H9 (cell line): ENCODE results near the gene MCCC1. TPM values are rescaled to one million over a fixed set of nuclear protein-coding genes. Genes with fewer than 3 reads are reported as not detected.

ENCODE experiments used
- DNase-seq: peaks from one replicate; pipeline ENCODE4 v3.0.0-alpha.2; 2017
- H2AFZ ChIP-seq: one replicate; pipeline ENCODE4 v1.6.1; 2013; ENCODE audit warnings: mild to moderate bottlenecking, low read length, control low read depth, moderate library complexity
- H2AK5ac ChIP-seq: 2 replicates; pipeline ENCODE4 v1.6.1; 2013; ENCODE audit warnings: low read length, control low read depth, mixed read lengths; ENCODE audit not compliant: insufficient read length
- H2BK120ac ChIP-seq: one replicate; pipeline ENCODE4 v1.6.1; 2013; ENCODE audit warnings: low read depth, mild to moderate bottlenecking, low read length, control low read depth, inconsistent platforms; ENCODE audit not compliant: poor library complexity, severe bottlenecking
- H2BK12ac ChIP-seq: 2 replicates; pipeline ENCODE4 v1.6.1; 2013; ENCODE audit warnings: low read length, control low read depth, mixed read lengths, low read depth; ENCODE audit not compliant: insufficient read length
- H2BK15ac ChIP-seq: 2 replicates; pipeline ENCODE4 v1.6.1; 2013; ENCODE audit warnings: low read depth, low read length, control low read depth
- H2BK20ac ChIP-seq: one replicate; pipeline ENCODE4 v1.6.1; 2013; ENCODE audit warnings: low read depth, mild to moderate bottlenecking, low read length, control low read depth, inconsistent platforms; ENCODE audit not compliant: poor library complexity, severe bottlenecking
- H2BK5ac ChIP-seq: 2 replicates; pipeline ENCODE4 v1.6.1; 2013; ENCODE audit warnings: low read length, control low read depth, mixed read lengths; ENCODE audit not compliant: insufficient read length
- H3K14ac ChIP-seq: 2 replicates; pipeline ENCODE4 v1.6.1; 2013; ENCODE audit warnings: low read length, control low read depth; ENCODE audit not compliant: insufficient read depth
- H3K18ac ChIP-seq: 2 replicates; pipeline ENCODE4 v1.6.1; 2013; ENCODE audit warnings: low read depth, mild to moderate bottlenecking, mixed read lengths, low read length, control low read depth; ENCODE audit not compliant: insufficient read length
- H3K23ac ChIP-seq: 2 replicates; pipeline ENCODE4 v1.6.1; 2013; ENCODE audit warnings: low read length, control low read depth, mixed read lengths, low read depth; ENCODE audit not compliant: insufficient read length
- H3K23me2 ChIP-seq: 2 replicates; pipeline ENCODE4 v1.6.1; 2013; ENCODE audit warnings: low read depth, mild to moderate bottlenecking, mixed read lengths, low read length, control low read depth; ENCODE audit not compliant: insufficient read length, poor library complexity, severe bottlenecking
- H3K27ac ChIP-seq: 2 replicates; pipeline ENCODE4 v1.5.1; 2013; ENCODE audit warnings: low read length, control low read depth, mixed read lengths, low read depth; ENCODE audit not compliant: insufficient read length
- H3K27me3 ChIP-seq: 2 replicates; pipeline ENCODE4 v1.6.1; 2013; ENCODE audit warnings: low read length, control low read depth, inconsistent platforms; ENCODE audit not compliant: insufficient read depth
- H3K4ac ChIP-seq: 2 replicates; pipeline ENCODE4 v1.6.1; 2013; ENCODE audit warnings: low read depth, mild to moderate bottlenecking, control low read depth, inconsistent platforms, low read length, moderate library complexity
- H3K4me1 ChIP-seq: 2 replicates; pipeline ENCODE4 v1.6.1; 2013; ENCODE audit warnings: low read length, control low read depth, inconsistent platforms; ENCODE audit not compliant: insufficient read depth
- H3K4me2 ChIP-seq: 2 replicates; pipeline ENCODE4 v1.6.1; 2013; ENCODE audit warnings: low read length, control low read depth, mixed read lengths; ENCODE audit not compliant: insufficient read length, insufficient read depth
- H3K56ac ChIP-seq: 2 replicates; pipeline ENCODE4 v1.6.1; 2013; ENCODE audit warnings: low read depth, mild to moderate bottlenecking, mixed read lengths, low read length, control low read depth; ENCODE audit not compliant: insufficient read length
- H3K79me1 ChIP-seq: 2 replicates; pipeline ENCODE4 v1.6.1; 2013; ENCODE audit warnings: low read depth, mild to moderate bottlenecking, moderate library complexity, low read length, control low read depth, inconsistent platforms; ENCODE audit not compliant: insufficient read depth, poor library complexity, severe bottlenecking
- H3K79me2 ChIP-seq: 2 replicates; pipeline ENCODE4 v1.6.1; 2013; ENCODE audit warnings: low read length, control low read depth, inconsistent platforms; ENCODE audit not compliant: insufficient read depth
- H3K9ac ChIP-seq: 2 replicates; pipeline ENCODE4 v1.6.1; 2013; ENCODE audit warnings: low read length, control low read depth, mixed read lengths; ENCODE audit not compliant: insufficient read length; ENCODE audit errors: extremely low read depth
- H3K9me3 ChIP-seq: one replicate; pipeline ENCODE4 v1.6.1; 2013; ENCODE audit warnings: low read depth, low read length, inconsistent platforms; ENCODE audit not compliant: control insufficient read depth
- H3T11ph ChIP-seq: one replicate; pipeline ENCODE4 v1.6.1; 2013; ENCODE audit warnings: mild to moderate bottlenecking, low read length, control low read depth, inconsistent platforms
- H4K20me1 ChIP-seq: one replicate; pipeline ENCODE4 v1.6.1; 2013; ENCODE audit not compliant: control insufficient read depth, insufficient read length, insufficient read depth
- H4K5ac ChIP-seq: 2 replicates; pipeline ENCODE4 v1.6.1; 2013; ENCODE audit warnings: low read depth, mild to moderate bottlenecking, mixed read lengths, low read length, control low read depth; ENCODE audit not compliant: insufficient read length
- H4K8ac ChIP-seq: replicated peaks from 2 replicates; pipeline ENCODE4 v1.6.1; 2013; ENCODE audit warnings: low read length, control low read depth, mixed read lengths, low read depth; ENCODE audit not compliant: insufficient read length
- H4K91ac ChIP-seq: 2 replicates; pipeline ENCODE4 v1.6.1; 2013; ENCODE audit warnings: low read depth, mild to moderate bottlenecking, moderate library complexity, mixed read lengths, low read length, control low read depth; ENCODE audit not compliant: insufficient read length
- H3K27ac Mint-ChIP-seq, 3 experiments: 2 replicates in 2 of 3; 3 replicates in 1 of 3; pipeline ENCODE4 v1.8.0; 2020 to 2021; ENCODE audit warnings: mixed read lengths in 3 of 3, mild to moderate bottlenecking in 1 of 3, moderate library complexity in 1 of 3
- H3K27me3 Mint-ChIP-seq: 2 replicates; pipeline ENCODE4 v1.8.0; 2021; ENCODE audit warnings: low read depth, mild to moderate bottlenecking, moderate library complexity, mixed read lengths
- H3K36me3 Mint-ChIP-seq, 3 experiments: 2 replicates in 2 of 3; 3 replicates in 1 of 3; pipeline ENCODE4 v1.8.0; 2020 to 2021; ENCODE audit warnings: low read depth in 3 of 3, mixed read lengths in 3 of 3; ENCODE audit not compliant: insufficient read depth in 1 of 3
- H3K4me1 Mint-ChIP-seq, 2 experiments: 2 replicates each; pipeline ENCODE4 v1.8.0; 2020; ENCODE audit warnings: mixed read lengths in 2 of 2
- H3K4me3 Mint-ChIP-seq, 2 experiments: 2 replicates in 1 of 2; 3 replicates in 1 of 2; pipeline ENCODE4 v1.8.0; 2020 to 2021; ENCODE audit warnings: mild to moderate bottlenecking in 2 of 2, mixed read lengths in 2 of 2, moderate library complexity in 1 of 2
- H3K9me3 Mint-ChIP-seq, 2 experiments: 2 replicates in 1 of 2; 3 replicates in 1 of 2; pipeline ENCODE4 v1.8.0; 2020; ENCODE audit warnings: mild to moderate bottlenecking in 2 of 2, mixed read lengths in 2 of 2, moderate library complexity in 1 of 2
- CTCF ChIP-seq: fragments of 200-600 bp; sonication (generic); conservative IDR thresholded peaks from 3 replicates; pipeline ENCODE4 v1.8.0; 2021; ENCODE audit warnings: antibody characterized with exemption, mild to moderate bottlenecking
- total RNA-seq: library from RNA; stranded (reverse); gene quantifications from 2 replicates; pipeline ENCODE4 v1.2.1, GENCODE V29; 2021

The MCCC1 gene
- total RNA-seq, 1 experiment from 2014 or later = 18.3 TPM

- no peaks in the 10 kb centered on the region for H3K9me3 Mint-ChIP-seq
- H3K23me2 ChIP-seq = no peaks in the 10 kb centered on the region
- no peaks in the 10 kb centered on the region for H3K27me3 ChIP-seq
- H2BK15ac ChIP-seq = no peak overlapping the region
- no peak overlapping the region for H3T11ph ChIP-seq
- no peak overlapping the region for H4K8ac ChIP-seq
- H3K4me1 ChIP-seq = no peaks in the 10 kb centered on the region; the same call in 1 of the 2 replicates
- no peaks in the 10 kb centered on the region for H3K9me3 ChIP-seq
- H4K20me1 ChIP-seq = no peaks in the 10 kb centered on the region
- no peak overlapping the region for H3K9ac ChIP-seq
- peak overlapping the region; percentile 21 to 84 (median 61); a peak in 4 of 7 replicates for H3K27ac Mint-ChIP-seq
- no peak overlapping the region for H3K23ac ChIP-seq
- H3K4me3 Mint-ChIP-seq = no peak overlapping the region
- H3K27ac ChIP-seq = no peak overlapping the region
- H3K56ac ChIP-seq = no peak overlapping the region
- no peak overlapping the region for H3K18ac ChIP-seq
- peaks cover 20% of the 10 kb centered on the region for H3K79me2 ChIP-seq
- H3K27me3 Mint-ChIP-seq = no peaks in the 10 kb centered on the region
- H3K36me3 Mint-ChIP-seq = peaks cover 0 to 2% (median 0%) of the 10 kb centered on the region in 3 experiments; a peak in 2 of 7 replicates
- no peak overlapping the region for H3K4ac ChIP-seq
- no peak overlapping the region for H2AFZ ChIP-seq
- peaks cover 5% of the 10 kb centered on the region for H3K79me1 ChIP-seq
- H2BK12ac ChIP-seq = no peak overlapping the region
- H3K4me1 Mint-ChIP-seq = peaks cover 27 to 34% of the 10 kb centered on the region in 2 experiments
- TF ChIP-seq CTCF = no peak
- no peak overlapping the region for H3K14ac ChIP-seq
- H2AK5ac ChIP-seq = no peak overlapping the region
- no peak overlapping the region for H2BK20ac ChIP-seq
- no peak overlapping the region for H2BK120ac ChIP-seq
- no peak overlapping the region for H3K4me2 ChIP-seq
- no peak overlapping the region for H4K5ac ChIP-seq
- H2BK5ac ChIP-seq = no peak overlapping the region
- no peak overlapping the region for H4K91ac ChIP-seq
- no peak for DNase-seq
These were observed 130.0 kb downstream of the MCCC1 start for GRCh38 chr3:182969277-182969676.
